ENCODE results near the gene SEPTIN12. TPM values are rescaled to one million over a fixed set of nuclear protein-coding genes. Genes with fewer than 3 reads are reported as not detected.

The SEPTIN12 gene
- total and polyA plus RNA-seq, 2 of the 4 experiments (the other 2 are of a cell fraction) = not detected

- H3K18ac ChIP-seq (ENCODE audit: low read depth, low read length) = no peak overlapping the region
- H3K9me3 ChIP-seq (ENCODE audit: control insufficient read depth, insufficient read depth, low read length) = no peaks in the 10 kb centered on the region
- no peak overlapping the region for H3K27ac ChIP-seq (ENCODE audit: insufficient read depth, low read length)
- H2BK20ac ChIP-seq (ENCODE audit: low read depth, low read length) = no peak overlapping the region
- H3K14ac ChIP-seq (replicated peaks; ENCODE audit: low read depth, low read length) = no peak overlapping the region
- 91% methylated on average over 10 of the region's 10 CpGs; no CpG with 5 or more reads in 1 of the 2 experiments for WGBS, 2 experiments (ENCODE audit: extremely low coverage in 2 of 2, insufficient read length in 1 of 2)
- H2AK5ac ChIP-seq (ENCODE audit: low read depth, low read length) = no peak overlapping the region
- dilution Hi-C loops (cut with HindIII; ENCODE audit: low sequenced_read_pairs, unreplicated experiment) = no loop called here
- BruUV-seq (replicated peaks) = no TSS peak
- H2BK120ac ChIP-seq (ENCODE audit: low read depth, low read length) = no peak overlapping the region
- TF ChIP-seq FOS (IDR thresholded peaks at IDR 0.05; ENCODE audit: low read depth, low read length) = no peak
- TF ChIP-seq MXI1 (IDR thresholded peaks at IDR 0.05; ENCODE audit: borderline replicate concordance, low read depth, low read length) = no peak
- TF ChIP-seq RAD21 (IDR thresholded peaks at IDR 0.05; ENCODE audit: low read length) = no peak
- TF ChIP-seq BHLHE40 (IDR thresholded peaks at IDR 0.05; ENCODE audit: low read depth, low read length) = no peak
- TF ChIP-seq RFX5 (IDR thresholded peaks at IDR 0.05; ENCODE audit: low read depth, low read length) = no peak
- TF ChIP-seq, protein P1, sequence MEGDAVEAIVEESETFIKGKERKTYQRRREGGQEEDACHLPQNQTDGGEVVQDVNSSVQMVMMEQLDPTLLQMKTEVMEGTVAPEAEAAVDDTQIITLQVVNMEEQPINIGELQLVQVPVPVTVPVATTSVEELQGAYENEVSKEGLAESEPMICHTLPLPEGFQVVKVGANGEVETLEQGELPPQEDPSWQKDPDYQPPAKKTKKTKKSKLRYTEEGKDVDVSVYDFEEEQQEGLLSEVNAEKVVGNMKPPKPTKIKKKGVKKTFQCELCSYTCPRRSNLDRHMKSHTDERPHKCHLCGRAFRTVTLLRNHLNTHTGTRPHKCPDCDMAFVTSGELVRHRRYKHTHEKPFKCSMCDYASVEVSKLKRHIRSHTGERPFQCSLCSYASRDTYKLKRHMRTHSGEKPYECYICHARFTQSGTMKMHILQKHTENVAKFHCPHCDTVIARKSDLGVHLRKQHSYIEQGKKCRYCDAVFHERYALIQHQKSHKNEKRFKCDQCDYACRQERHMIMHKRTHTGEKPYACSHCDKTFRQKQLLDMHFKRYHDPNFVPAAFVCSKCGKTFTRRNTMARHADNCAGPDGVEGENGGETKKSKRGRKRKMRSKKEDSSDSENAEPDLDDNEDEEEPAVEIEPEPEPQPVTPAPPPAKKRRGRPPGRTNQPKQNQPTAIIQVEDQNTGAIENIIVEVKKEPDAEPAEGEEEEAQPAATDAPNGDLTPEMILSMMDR (conservative IDR thresholded peaks at IDR 0.05; ENCODE audit: low read depth, low read length) = no peak
- TF ChIP-seq, protein P2, sequence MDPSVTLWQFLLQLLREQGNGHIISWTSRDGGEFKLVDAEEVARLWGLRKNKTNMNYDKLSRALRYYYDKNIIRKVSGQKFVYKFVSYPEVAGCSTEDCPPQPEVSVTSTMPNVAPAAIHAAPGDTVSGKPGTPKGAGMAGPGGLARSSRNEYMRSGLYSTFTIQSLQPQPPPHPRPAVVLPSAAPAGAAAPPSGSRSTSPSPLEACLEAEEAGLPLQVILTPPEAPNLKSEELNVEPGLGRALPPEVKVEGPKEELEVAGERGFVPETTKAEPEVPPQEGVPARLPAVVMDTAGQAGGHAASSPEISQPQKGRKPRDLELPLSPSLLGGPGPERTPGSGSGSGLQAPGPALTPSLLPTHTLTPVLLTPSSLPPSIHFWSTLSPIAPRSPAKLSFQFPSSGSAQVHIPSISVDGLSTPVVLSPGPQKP (IDR thresholded peaks at IDR 0.05; ENCODE audit: borderline replicate concordance, low read depth, low read length) = no peak
- no peak for TF ChIP-seq MAZ (IDR thresholded peaks at IDR 0.05; ENCODE audit: borderline replicate concordance, low read depth, low read length)
- no peak for TF ChIP-seq SMC3 (IDR thresholded peaks at IDR 0.05; ENCODE audit: low read depth, low read length)
- no peak for TF ChIP-seq POLR2A (IDR thresholded peaks at IDR 0.05; ENCODE audit: low read depth, low read length)
- TF ChIP-seq, protein P3, sequence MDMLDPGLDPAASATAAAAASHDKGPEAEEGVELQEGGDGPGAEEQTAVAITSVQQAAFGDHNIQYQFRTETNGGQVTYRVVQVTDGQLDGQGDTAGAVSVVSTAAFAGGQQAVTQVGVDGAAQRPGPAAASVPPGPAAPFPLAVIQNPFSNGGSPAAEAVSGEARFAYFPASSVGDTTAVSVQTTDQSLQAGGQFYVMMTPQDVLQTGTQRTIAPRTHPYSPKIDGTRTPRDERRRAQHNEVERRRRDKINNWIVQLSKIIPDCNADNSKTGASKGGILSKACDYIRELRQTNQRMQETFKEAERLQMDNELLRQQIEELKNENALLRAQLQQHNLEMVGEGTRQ (IDR thresholded peaks at IDR 0.05; ENCODE audit: low read depth, low read length) = no peak
- no peak for TF ChIP-seq RCOR1 (IDR thresholded peaks at IDR 0.05; ENCODE audit: insufficient replicate concordance, low read length)
- no peak for TF ChIP-seq CHD1 (IDR thresholded peaks at IDR 0.05; ENCODE audit: low read depth, low read length)
- H3K4me3 ChIP-seq (ENCODE audit: insufficient read depth, low read depth, low read length) = no peak overlapping the region
- peaks cover 71% of the 10 kb centered on the region for H3K36me3 ChIP-seq (ENCODE audit: control insufficient read depth, insufficient read depth, low read length)
- no peak overlapping the region for H2BK15ac ChIP-seq (ENCODE audit: low read depth, low read length)
- H4K20me1 ChIP-seq (ENCODE audit: insufficient read depth, low read length) = peaks cover 18% of the 10 kb centered on the region; the same call in 1 of the 2 replicates
- no peaks in the 10 kb centered on the region for H3K4me1 ChIP-seq (ENCODE audit: control insufficient read depth, insufficient read depth, low read length)
- peaks cover 22 to 27% of the 10 kb centered on the region in 2 experiments for H3K79me1 ChIP-seq (ENCODE audit: low read depth in 1 of 2, low read length in 2 of 2)
- no peaks in the 10 kb centered on the region for H3K9me1 ChIP-seq (ENCODE audit: insufficient read depth, low read length)
- DNase-seq = no peak
- ATAC-seq (ENCODE audit: low read depth) = no peak
- H2AFZ ChIP-seq (replicated peaks; ENCODE audit: low read length, poor library complexity) = no peak overlapping the region
- intact Hi-C loops (cut with micrococcal nuclease) = no loop called here
- H3K4ac ChIP-seq (ENCODE audit: low read depth, low read length) = no peak overlapping the region
- POLR2A ChIA-PET (ENCODE audit: unreplicated experiment) = interaction anchor here (0.6 kb wide), 1 partner anchor 9 kb away, joined by 4 read pairs; no protein-coding TSS in a partner anchor
- H3K56ac ChIP-seq (ENCODE audit: extremely low read depth, insufficient read depth, low read length) = no peak overlapping the region
- H3K27me3 ChIP-seq (ENCODE audit: control insufficient read depth, insufficient read depth, low read length) = no peaks in the 10 kb centered on the region
- H3K23ac ChIP-seq (ENCODE audit: low read depth, low read length) = no peak overlapping the region
- no peak overlapping the region for H3K4me2 ChIP-seq (ENCODE audit: low read depth, low read length)
- H2AK9ac ChIP-seq (replicated peaks; ENCODE audit: low read depth, low read length, poor library complexity) = no peak overlapping the region
- no peak overlapping the region for H3K9ac ChIP-seq (ENCODE audit: low read depth, low read length)
- H4K91ac ChIP-seq (ENCODE audit: insufficient read depth, low read depth, low read length) = no peak overlapping the region
- in situ Hi-C loops (cut with MboI; ENCODE audit: low sequenced_read_pairs) = no loop called here
- H2BK5ac ChIP-seq (ENCODE audit: low read depth, low read length, poor library complexity, severe bottlenecking) = no peak overlapping the region
- H4K5ac ChIP-seq (ENCODE audit: low read depth, low read length) = no peak overlapping the region
- no peak overlapping the region for H4K8ac ChIP-seq (ENCODE audit: low read depth in 2 of 2, low read length in 2 of 2)
- CTCF ChIA-PET = no interaction called here
These were observed 38.8 kb upstream of the SEPTIN12 start for GRCh38 chr16:4826980-4827379.

All from IMR-90 (cell line).